Endothelial cell of umbilical vein (primary cell): ENCODE measurements around the gene DLG5. TPM values are rescaled to one million over a fixed set of nuclear protein-coding genes. Genes with fewer than 3 reads are reported as not detected.

ENCODE experiments used
- BruUV-seq: library from RNA; stranded (reverse); fragments of 400-500 nt; replicated peaks from 2 replicates; lab custom pipeline; 2021; lab: Mats Ljungman, UMichigan
- CTCF ChIA-PET: fragments of 300-600, 350-600 bp; sonication (Branson Sonifier 250); formaldehyde crosslinking; loops from one replicate; lab custom pipeline; 2021; ENCODE audit warnings: antibody characterized with exemption, inconsistent platforms; lab: Charles Lee
- POLR2A ChIA-PET: fragments of 300-600, 350-600 bp; sonication (Branson Sonifier 250); formaldehyde crosslinking; loops from one replicate; lab custom pipeline; 2021; ENCODE audit warnings: antibody characterized with exemption, inconsistent platforms; lab: Charles Lee
- DNase-seq: peaks from one replicate; pipeline ENCODE4 v3.0.0-alpha.2; 2011; ENCODE audit warnings: low read depth, low spot score
- FAIRE-seq: peaks from 2 replicates; lab custom pipeline; 2011; peaks lifted over from hg19 to GRCh38; lab: Jason Lieb, UNC
- H2AFZ ChIP-seq: 2 replicates; pipeline ENCODE4 v1.6.0; 2012; ENCODE audit warnings: low read depth, low read length, control low read depth, inconsistent platforms
- H3K27ac ChIP-seq: 2 replicates; pipeline ENCODE4 v1.5.1; 2011; ENCODE audit warnings: low read depth, mild to moderate bottlenecking, control low read depth, low read length, moderate library complexity; ENCODE audit not compliant: insufficient read depth
- H3K27me3 ChIP-seq, 2 experiments: 2 replicates each; pipeline versions ENCODE4 v1.6.0 to v1.6.1; 2011; ENCODE audit warnings: low read length in 2 of 2, mixed read lengths in 1 of 2; ENCODE audit not compliant: control insufficient read depth in 2 of 2, insufficient read depth in 2 of 2
- H3K36me3 ChIP-seq, 2 experiments: 2 replicates in 1 of 2; 3 replicates in 1 of 2; pipeline ENCODE4 v1.5.1; 2011; ENCODE audit warnings: low read length in 2 of 2, mild to moderate bottlenecking in 1 of 2, moderate library complexity in 1 of 2; ENCODE audit not compliant: control insufficient read depth in 2 of 2, insufficient read depth in 2 of 2; ENCODE audit errors: extremely low read depth in 1 of 2
- H3K4me1 ChIP-seq: 3 replicates; pipeline ENCODE4 v1.5.1; 2011; ENCODE audit warnings: mild to moderate bottlenecking, low read length; ENCODE audit not compliant: control insufficient read depth, insufficient read depth; ENCODE audit errors: extremely low read depth
- H3K4me2 ChIP-seq: 2 replicates; pipeline ENCODE4 v1.6.1; 2011; ENCODE audit warnings: low read length, control low read depth, mixed read lengths; ENCODE audit not compliant: insufficient read depth
- H3K4me3 ChIP-seq, 3 experiments: fragments of 200-600 bp in 1 of 3; sonication (generic), shearing (Covaris generic) in 1 of 3; replicated peaks in 1 of 3; 2 replicates each; pipeline ENCODE4 v1.5.1; 2011 to 2016; ENCODE audit warnings: control low read depth in 3 of 3, low read length in 3 of 3, mild to moderate bottlenecking in 2 of 3, inconsistent platforms in 1 of 3, low read depth in 1 of 3, moderate library complexity in 1 of 3; ENCODE audit not compliant: insufficient read depth in 1 of 3
- H3K79me2 ChIP-seq: 2 replicates; pipeline ENCODE4 v1.6.0; 2012; ENCODE audit warnings: low read length, inconsistent platforms; ENCODE audit not compliant: control insufficient read depth, insufficient read depth
- H3K9ac ChIP-seq: replicated peaks from 2 replicates; pipeline ENCODE3; 2011; ENCODE audit warnings: low read length, control low read depth; ENCODE audit not compliant: insufficient read depth; ENCODE audit errors: extremely low read depth
- H3K9me1 ChIP-seq: replicated peaks from 3 replicates; pipeline ENCODE4 v1.6.0; 2011; ENCODE audit warnings: mild to moderate bottlenecking, low read length; ENCODE audit not compliant: control insufficient read depth, insufficient read depth; ENCODE audit errors: extremely low read depth
- H3K9me3 ChIP-seq: replicated peaks from 2 replicates; pipeline ENCODE4 v1.5.1; 2012; ENCODE audit warnings: low read length, inconsistent platforms; ENCODE audit not compliant: control insufficient read depth, insufficient read depth
- H4K20me1 ChIP-seq: replicated peaks from 2 replicates; pipeline ENCODE3; 2011; ENCODE audit warnings: mild to moderate bottlenecking, low read length; ENCODE audit not compliant: control insufficient read depth, insufficient read depth; ENCODE audit errors: extremely low read depth
- CTCF ChIP-seq, 2 donors: IDR thresholded peaks; 1 replicate in 1 of 2; 2 replicates in 1 of 2; pipeline ENCODE4 v1.5.1; 2011; ENCODE audit warnings: low read length in 2 of 2, mild to moderate bottlenecking in 2 of 2, moderate library complexity in 2 of 2, control low read depth in 1 of 2, inconsistent platforms in 1 of 2, low read depth in 1 of 2; ENCODE audit not compliant: insufficient read depth in 1 of 2; ENCODE audit errors: extremely low read depth in 1 of 2
- EZH2 ChIP-seq: IDR thresholded peaks from 2 replicates; pipeline ENCODE4 v1.6.1; 2012; ENCODE audit warnings: borderline replicate concordance, low read depth, mild to moderate bottlenecking, moderate library complexity, low read length, inconsistent platforms; ENCODE audit not compliant: severe bottlenecking
- FOS ChIP-seq: IDR thresholded peaks from 2 replicates; pipeline ENCODE4 v1.6.1; 2011; ENCODE audit warnings: mild to moderate bottlenecking, low read length, moderate library complexity, borderline replicate concordance; ENCODE audit not compliant: insufficient read depth
- GATA2 ChIP-seq: IDR thresholded peaks from 2 replicates; pipeline ENCODE4 v1.7.0; 2011; ENCODE audit warnings: low read depth, mild to moderate bottlenecking, moderate library complexity, mixed read lengths, low read length; ENCODE audit not compliant: insufficient read length, insufficient read depth
- JUN ChIP-seq: IDR thresholded peaks from 2 replicates; pipeline ENCODE4 v1.6.1; 2011; ENCODE audit warnings: borderline replicate concordance, low read depth; ENCODE audit not compliant: insufficient read length, insufficient read depth
- MAX ChIP-seq: IDR thresholded peaks from 2 replicates; pipeline ENCODE4 v1.6.1; 2011; ENCODE audit not compliant: insufficient read depth, insufficient read length
- MYC ChIP-seq: IDR thresholded peaks from one replicate; pipeline ENCODE4 v1.6.1; 2011; ENCODE audit warnings: mild to moderate bottlenecking, low read depth, low read length
- POLR2A ChIP-seq: IDR thresholded peaks from 2 replicates; pipeline ENCODE4 v1.6.1; 2012; ENCODE audit warnings: low read depth, mild to moderate bottlenecking, control low read depth, low read length
- POLR2AphosphoS5 ChIP-seq: IDR thresholded peaks from 2 replicates; pipeline ENCODE4 v1.6.1; 2012; ENCODE audit warnings: low read depth, mild to moderate bottlenecking, control low read depth, low read length, moderate library complexity; ENCODE audit not compliant: insufficient read depth
- dilution Hi-C: fragments of 300-500 bp; cut with MboI; formaldehyde crosslinking; loops from one replicate; pipeline ENCODE4 v1.15.0; 2019; ENCODE audit warnings: low sequenced_read_pairs; ENCODE audit not compliant: extremely low pct_ligation_motif_present
- intact Hi-C: fragments of 100-400 bp; cut with micrococcal nuclease; formaldehyde crosslinking; loops from one replicate; pipeline ENCODE4 v1.10.0; 2022
- polyA plus RNA-seq, 4 experiments: library from polyadenylated mRNA; depleted of rRNA in 3 of 4; stranded (reverse) in 3 of 4; unstranded in 1 of 4; fragments of >200 nt; gene quantifications; 2 replicates each; pipeline versions ENCODE4 v1.2.1 to v1.2.3, GENCODE V29; 2011 to 2012; ENCODE audit warnings: missing spikeins in 1 of 4
- total RNA-seq: library from RNA; stranded (reverse); gene quantifications from 2 replicates; pipeline ENCODE4 v1.2.3, GENCODE V29; 2021

The DLG5 gene
- total and polyA plus RNA-seq, 2 donors (not counting 3 experiments of a cell fraction or from before 2014, with no cell fraction given): 12.3 to 24.9 TPM

- intact Hi-C loops: no loop called here
- FAIRE-seq: no peak
- DNase-seq: no peak
- H3K4me2 ChIP-seq: no peak overlapping the region
- H3K36me3 ChIP-seq: peaks cover 6 to 34% of the 10 kb centered on the region in 2 experiments
- H3K4me3 ChIP-seq: no peak overlapping the region
- H3K79me2 ChIP-seq: no peaks in the 10 kb centered on the region
- no peak for TF ChIP-seq MYC
- no peak for TF ChIP-seq FOS
- TF ChIP-seq JUN: no peak
- no peak for TF ChIP-seq GATA2
- TF ChIP-seq POLR2AphosphoS5: no peak
- no peak for TF ChIP-seq MAX
- no peak for TF ChIP-seq CTCF (IDR thresholded peaks at IDR 0.05; ENCODE audit: extremely low read depth in 1 of 2, insufficient read depth in 1 of 2, low read depth in 1 of 2, low read length in 2 of 2)
- no peak for TF ChIP-seq POLR2A
- no peak for TF ChIP-seq EZH2
- BruUV-seq: no TSS peak
- H3K4me1 ChIP-seq: no peaks in the 10 kb centered on the region
- ChIA-PET CTCF (interaction anchor here (0.7 kb wide), 1 partner anchor 641 kb away, joined by 3 read pairs; no protein-coding TSS in a partner anchor), POLR2A (no interaction called here)
- dilution Hi-C loops: no loop called here
- no peak overlapping the region for H2AFZ ChIP-seq
- H3K27me3 ChIP-seq: no peaks in the 10 kb centered on the region
- H3K9ac ChIP-seq: no peak overlapping the region
- no peaks in the 10 kb centered on the region for H4K20me1 ChIP-seq
- H3K27ac ChIP-seq: no peak overlapping the region
- H3K9me1 ChIP-seq: no peaks in the 10 kb centered on the region
- H3K9me3 ChIP-seq: no peaks in the 10 kb centered on the region
These were observed 119.9 kb downstream of the DLG5 start for GRCh38 chr10:77806511-77807157.
